Middle frontal gyrus (tissue), 1 donor: ENCODE measurements around the gene AJAP1.
"Not testable (repeated sequence)": the region's sequence is repeated elsewhere in the genome, so short reads cannot be mapped to it uniquely, and the experiment has no call there.

Experiments
- DNase-seq: peaks from one replicate; pipeline ENCODE4 v3.0.0-alpha.2; 2015; ENCODE audit warnings: low spot score; ENCODE audit errors: extremely low spot score

AJAP1 gene

GRCh38 chr1:4653796-4654725 lies at the start of gene AJAP1:
Gene AJAP1 (plus strand): TSS chr1:4654609. CDS start chr1:4655426, 817 bp downstream.
- DNase-seq = no peak

- DNase-seq = no peak
These were observed 49.3 kb upstream of the AJAP1 start for GRCh38 chr1:4605158-4605557.

GRCh38 chr1:4611563-4612341 lies 42.7 kb upstream of the AJAP1 start:
- DNase-seq = no peak

GRCh38 chr1:4612991-4613390 lies 41.4 kb upstream of the AJAP1 start:
- DNase-seq = no peak

GRCh38 chr1:4613606-4614370 lies 40.6 kb upstream of the AJAP1 start:
- no peak for DNase-seq

GRCh38 chr1:4614371-4615137 lies 39.9 kb upstream of the AJAP1 start:
- no peak for DNase-seq

GRCh38 chr1:4615138-4615470 lies 39.3 kb upstream of the AJAP1 start:
- no peak for DNase-seq

GRCh38 chr1:4615501-4615900 lies 38.9 kb upstream of the AJAP1 start:
- DNase-seq = no peak

GRCh38 chr1:4616831-4617465 lies 37.5 kb upstream of the AJAP1 start:
- DNase-seq = no peak

- no peak for DNase-seq
These were observed 36.9 kb upstream of the AJAP1 start for GRCh38 chr1:4617506-4617905.

- DNase-seq = not testable (repeated sequence)
These were observed 35.6 kb upstream of the AJAP1 start for GRCh38 chr1:4618827-4619226.

- no peak for DNase-seq
These were observed 32.8 kb upstream of the AJAP1 start for GRCh38 chr1:4621646-4622045.

- no peak for DNase-seq
These were observed 31.6 kb upstream of the AJAP1 start for GRCh38 chr1:4622821-4623220.

- no peak for DNase-seq
These were observed 30.2 kb upstream of the AJAP1 start for GRCh38 chr1:4624141-4624715.

GRCh38 chr1:4624801-4625200 lies 29.6 kb upstream of the AJAP1 start:
- DNase-seq = no peak

GRCh38 chr1:4626061-4626460 lies 28.3 kb upstream of the AJAP1 start:
- DNase-seq = no peak

GRCh38 chr1:4626560-4627319 lies 27.7 kb upstream of the AJAP1 start:
- no peak for DNase-seq

GRCh38 chr1:4627353-4627752 lies 27.1 kb upstream of the AJAP1 start:
- no peak for DNase-seq

GRCh38 chr1:4628992-4629391 lies 25.4 kb upstream of the AJAP1 start:
- no peak for DNase-seq
